ENCODE measurements around the gene SNX13. TPM values are rescaled to one million over a fixed set of nuclear protein-coding genes. Genes with fewer than 3 reads are reported as not detected.

SNX13 gene
- total RNA-seq, 4 donors from 2014 or later = 15.9 to 39.9 (median 35.1) TPM

DNA sequence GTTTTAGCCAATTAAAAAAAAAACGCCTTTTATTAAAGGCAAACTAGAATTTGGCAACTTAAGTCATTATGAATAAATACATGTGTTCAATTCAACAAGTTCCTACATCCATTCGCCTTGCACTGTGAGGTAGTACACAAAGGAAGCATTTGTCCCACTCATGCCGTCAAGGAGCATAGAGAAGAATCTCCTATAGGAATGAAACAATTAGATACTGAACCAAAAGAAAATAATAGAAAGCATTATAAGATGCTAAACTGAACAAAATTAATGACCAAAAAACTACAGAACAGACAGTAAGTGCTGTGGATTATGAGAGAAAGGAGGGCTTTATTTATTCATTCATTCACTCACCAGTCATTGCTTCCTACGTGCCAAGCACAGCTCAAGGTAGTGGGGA is 42.2 kb downstream of the SNX13 start:
- intact Hi-C loops (cut with DNase I) = no loop called here
- no peaks in the 10 kb centered on the region for H3K27me3 ChIP-seq
- no peaks in the 10 kb centered on the region for H3K4me1 ChIP-seq
- TF ChIP-seq POLR2A (IDR thresholded peaks at IDR 0.05) (no peak), CTCF (IDR thresholded peaks at IDR 0.05) (no peak)
- H3K27ac ChIP-seq = no peak overlapping the region
- H3K9me3 ChIP-seq = no peaks in the 10 kb centered on the region
- whole genome bisulfite sequencing, 2 donors = 95 to 97% methylated on average over 4 of the region's 4 CpGs
- DNase-seq = no peak
- peaks cover 0 to 10% (median 0%) of the 10 kb centered on the region in 3 donors for H3K36me3 ChIP-seq
- no peak overlapping the region for H3K4me3 ChIP-seq

DNA sequence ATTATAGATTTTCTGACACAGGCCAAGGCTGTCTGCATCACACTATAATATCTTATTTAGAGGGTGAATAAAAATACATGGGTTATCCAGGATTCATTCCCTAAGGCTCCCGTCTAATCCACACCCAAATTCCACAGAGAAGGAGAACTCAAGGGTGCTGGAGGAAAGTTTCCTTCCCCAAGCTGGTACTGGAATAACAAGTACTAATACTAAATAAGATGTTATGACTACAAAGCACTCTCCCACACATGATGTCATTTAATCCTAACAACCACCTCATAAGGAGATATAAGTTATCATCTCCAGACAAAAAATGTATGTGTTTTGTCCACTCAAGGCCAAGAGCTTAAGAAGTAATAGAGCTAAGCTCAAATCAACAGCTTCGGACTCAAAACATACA is 53.0 kb downstream of the SNX13 start:
- Histone ChIP-seq H3K36me3 (peaks cover 0 to 76% (median 6%) of the 10 kb centered on the region in 3 donors), H3K4me3 (no peak overlapping the region), H3K9me3 (no peaks in the 10 kb centered on the region), H3K4me1 (no peaks in the 10 kb centered on the region), H3K27me3 (no peaks in the 10 kb centered on the region), H3K27ac (no peak overlapping the region)
- TF ChIP-seq POLR2A (IDR thresholded peaks at IDR 0.05) = no peak
- no peak for TF ChIP-seq CTCF (IDR thresholded peaks at IDR 0.05)
- no peak for DNase-seq
- 82 to 97% methylated on average over 2 of the region's 2 CpGs for WGBS, 2 donors
- intact Hi-C loops (cut with DNase I) = no loop called here

DNA sequence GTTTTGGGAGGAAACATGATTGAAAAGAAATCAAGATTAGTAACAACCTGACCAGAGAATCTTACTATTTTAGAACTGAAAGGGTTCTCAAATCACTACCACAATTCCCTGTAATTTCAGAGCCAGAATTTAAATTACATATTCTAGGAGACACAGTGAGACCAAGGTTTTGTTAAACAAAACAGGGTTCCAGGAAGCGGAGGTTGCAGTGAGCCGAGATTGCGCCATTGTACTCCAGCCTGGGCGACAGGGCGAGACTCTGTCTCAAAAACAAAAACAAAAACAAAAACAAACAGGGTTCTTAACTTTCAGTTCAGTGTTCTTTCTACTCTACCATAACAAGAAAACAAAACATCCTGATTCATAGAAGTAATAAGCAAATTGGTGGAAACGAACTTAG is 57.6 kb downstream of the SNX13 start:
- WGBS, 2 donors = 92 to 93% methylated on average over 6 of the region's 6 CpGs
- DNase-seq = no peak
- no peak for TF ChIP-seq CTCF (IDR thresholded peaks at IDR 0.05)
- no peak for TF ChIP-seq POLR2A (IDR thresholded peaks at IDR 0.05)
- Histone ChIP-seq H3K4me1 (no peaks in the 10 kb centered on the region), H3K4me3 (no peak overlapping the region), H3K36me3 (peaks cover 0 to 74% (median 6%) of the 10 kb centered on the region in 3 donors), H3K27me3 (no peaks in the 10 kb centered on the region), H3K9me3 (no peaks in the 10 kb centered on the region), H3K27ac (no peak overlapping the region)
- intact Hi-C loops (cut with DNase I) = no loop called here

GRCh38 chr7:17879075-17879661 is 61.1 kb downstream of the SNX13 start:
- Histone ChIP-seq H3K36me3 (peaks cover 0 to 64% (median 6%) of the 10 kb centered on the region in 3 donors), H3K27me3 (no peaks in the 10 kb centered on the region), H3K4me3 (no peak overlapping the region), H3K27ac (no peak overlapping the region), H3K9me3 (no peaks in the 10 kb centered on the region), H3K4me1 (no peaks in the 10 kb centered on the region)
- TF ChIP-seq POLR2A (IDR thresholded peaks at IDR 0.05) (no peak), CTCF (IDR thresholded peaks at IDR 0.05) (no peak)
- WGBS, 2 donors = 95% methylated on average over 2 of the region's 2 CpGs
- intact Hi-C loops (cut with DNase I) = no loop called here
- no peak for DNase-seq

GRCh38 chr7:17878627-17879026 is 61.7 kb downstream of the SNX13 start:
- Histone ChIP-seq H3K4me1 (no peaks in the 10 kb centered on the region), H3K4me3 (no peak overlapping the region), H3K27ac (no peak overlapping the region), H3K27me3 (no peaks in the 10 kb centered on the region), H3K9me3 (no peaks in the 10 kb centered on the region), H3K36me3 (peaks cover 0 to 64% (median 6%) of the 10 kb centered on the region in 3 donors)
- no peak for DNase-seq
- 67 to 86% methylated on average over 1 of the region's 1 CpG for WGBS, 2 donors
- intact Hi-C loops (cut with DNase I) = no loop called here
- no peak for TF ChIP-seq CTCF (IDR thresholded peaks at IDR 0.05)
- no peak for TF ChIP-seq POLR2A (IDR thresholded peaks at IDR 0.05)

Measured in esophagus squamous epithelium (tissue), 5 donors.